GM19397 (cell line): ENCODE measurements around the gene RXRA.

Experiments used
- ATAC-seq: cut with Tn5 transposase; IDR thresholded peaks from one replicate; pipeline ENCODE4 v1.9.1; 2021; ENCODE audit warnings: mild to moderate bottlenecking, moderate library complexity; ENCODE audit not compliant: unreplicated experiment

The RXRA gene

GRCh38 chr9:134426436-134426835, 100.2 kb downstream of the RXRA start:
- ATAC-seq = no peak

- no peak for ATAC-seq
Observed at GRCh38 chr9:134427153-134427782, 101.0 kb downstream of the RXRA start.

- ATAC-seq = no peak
Observed at GRCh38 chr9:134428559-134428958, 102.3 kb downstream of the RXRA start.

GRCh38 chr9:134429007-134429406, 102.8 kb downstream of the RXRA start:
- no peak for ATAC-seq

- no peak for ATAC-seq
Observed at GRCh38 chr9:134429481-134429880, 103.2 kb downstream of the RXRA start.

- ATAC-seq = no peak
Observed at GRCh38 chr9:134431095-134431494, 104.8 kb downstream of the RXRA start.

GRCh38 chr9:134431626-134432025, 105.4 kb downstream of the RXRA start:
- no peak for ATAC-seq

- no peak for ATAC-seq
Observed at GRCh38 chr9:134432471-134432870, 106.2 kb downstream of the RXRA start.

GRCh38 chr9:134433101-134433500, 106.8 kb downstream of the RXRA start:
- no peak for ATAC-seq

GRCh38 chr9:134433909-134434882, 107.9 kb downstream of the RXRA start:
- no peak for ATAC-seq

GRCh38 chr9:134434894-134435506, 108.7 kb downstream of the RXRA start:
- ATAC-seq = no peak

- no peak for ATAC-seq
Observed at GRCh38 chr9:134435550-134436378, 109.5 kb downstream of the RXRA start.

- no peak for ATAC-seq
Observed at GRCh38 chr9:134436379-134436762, 110.1 kb downstream of the RXRA start.

GRCh38 chr9:134436911-134437310, 110.7 kb downstream of the RXRA start:
- no peak for ATAC-seq

- no peak for ATAC-seq
Observed at GRCh38 chr9:134437403-134438194, 111.3 kb downstream of the RXRA start.

GRCh38 chr9:134438195-134438788, 112.0 kb downstream of the RXRA start:
- no peak for ATAC-seq

- ATAC-seq = no peak
Observed at GRCh38 chr9:134439368-134439784, 113.1 kb downstream of the RXRA start.

- no peak for ATAC-seq
Observed at GRCh38 chr9:134440636-134441226, 114.5 kb downstream of the RXRA start.
